Measurements from ENCODE around the gene C20orf173. TPM values are rescaled to one million over a fixed set of nuclear protein-coding genes. Genes with fewer than 3 reads are reported as not detected.
A peak's percentile ranks its signal among the peaks of the same experiment; 100 is the strongest.

The C20orf173 gene
- total and polyA plus RNA-seq, 2 of the 13 experiments (the other 11 are each of a cell fraction or from before 2014, with no cell fraction given) = not detected

DNA sequence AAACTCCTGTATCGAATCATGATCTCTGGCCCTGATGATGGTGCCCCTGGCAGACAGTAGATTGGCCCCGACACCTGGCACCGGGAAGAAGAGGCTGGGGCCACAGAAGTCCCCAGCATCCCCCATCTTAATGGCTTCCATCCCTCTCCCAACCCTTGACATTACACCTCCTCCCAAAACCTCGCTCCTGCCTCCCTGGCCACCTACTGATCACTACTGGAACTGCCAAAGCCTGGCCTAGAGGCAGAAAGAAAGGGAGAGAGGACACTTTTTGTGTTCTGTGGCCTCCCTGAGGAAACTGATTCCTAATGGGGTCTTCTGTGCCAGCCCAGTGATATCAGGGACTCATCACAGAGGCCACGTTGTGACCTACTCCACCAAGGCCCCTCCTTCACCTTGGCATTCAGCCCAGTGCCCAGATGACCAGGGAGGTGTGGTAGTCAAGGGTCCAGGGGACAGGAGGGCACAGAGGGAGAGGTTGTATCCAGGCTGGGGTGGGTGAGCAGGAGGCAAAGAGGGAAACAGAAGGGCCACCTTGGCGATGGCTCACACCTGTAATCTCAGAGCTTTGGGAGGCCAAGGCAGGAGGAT, 6.1 kb downstream of the C20orf173 start (continued):
- TF ChIP-seq TEAD3 (CRISPR knock-in tag; optimal IDR thresholded peaks at IDR 0.05; ENCODE audit: borderline replicate concordance) (no peak), CTCF (CRISPR knock-in tag; IDR thresholded peaks at IDR 0.05) (peak; percentile 76), NR1H2 (CRISPR knock-in tag; IDR thresholded peaks at IDR 0.05; ENCODE audit: borderline replicate concordance, low read depth) (0 out of 2 replicates have a peak, but pooled peaks have one; percentile 33), RAD21 (CRISPR knock-in tag; IDR thresholded peaks at IDR 0.05) (peak; percentile 49), GLI4 (CRISPR knock-in tag; IDR thresholded peaks at IDR 0.05; ENCODE audit: borderline replicate concordance) (0 out of 2 replicates have a peak, but pooled peaks have one; percentile 46), GABPB1 (CRISPR knock-in tag; IDR thresholded peaks at IDR 0.05) (0 out of 2 replicates have a peak, but pooled peaks have one; percentile 4), MYC (CRISPR knock-in tag; IDR thresholded peaks at IDR 0.05; ENCODE audit: borderline replicate concordance) (peak; percentile 27; the same call in 1 of the 2 replicates), RFX3 (CRISPR knock-in tag; IDR thresholded peaks at IDR 0.05) (no peak), LBX2 (CRISPR knock-in tag; IDR thresholded peaks at IDR 0.05; ENCODE audit: borderline replicate concordance) (0 out of 2 replicates have a peak, but pooled peaks have one; percentile 45), SP5 (CRISPR knock-in tag; IDR thresholded peaks at IDR 0.05; ENCODE audit: borderline replicate concordance, low read depth) (0 out of 2 replicates have a peak, but pooled peaks have one; percentile 13), ZNF574 (CRISPR knock-in tag; IDR thresholded peaks at IDR 0.05) (0 out of 2 replicates have a peak, but pooled peaks have one; percentile 10), ZNF614 (CRISPR knock-in tag; IDR thresholded peaks at IDR 0.05; ENCODE audit: borderline replicate concordance) (no peak), SALL1 (CRISPR knock-in tag; IDR thresholded peaks at IDR 0.05) (peak; percentile 33; the same call in 1 of the 2 replicates), ZFP1 (CRISPR knock-in tag; IDR thresholded peaks at IDR 0.05) (no peak), ZNF274 (CRISPR knock-in tag; IDR thresholded peaks at IDR 0.05) (peak; percentile 45; the same call in 1 of the 2 replicates), STAG1 (CRISPR knock-in tag; IDR thresholded peaks at IDR 0.05) (peak; percentile 61)
- TF ChIP-seq, protein P1, sequence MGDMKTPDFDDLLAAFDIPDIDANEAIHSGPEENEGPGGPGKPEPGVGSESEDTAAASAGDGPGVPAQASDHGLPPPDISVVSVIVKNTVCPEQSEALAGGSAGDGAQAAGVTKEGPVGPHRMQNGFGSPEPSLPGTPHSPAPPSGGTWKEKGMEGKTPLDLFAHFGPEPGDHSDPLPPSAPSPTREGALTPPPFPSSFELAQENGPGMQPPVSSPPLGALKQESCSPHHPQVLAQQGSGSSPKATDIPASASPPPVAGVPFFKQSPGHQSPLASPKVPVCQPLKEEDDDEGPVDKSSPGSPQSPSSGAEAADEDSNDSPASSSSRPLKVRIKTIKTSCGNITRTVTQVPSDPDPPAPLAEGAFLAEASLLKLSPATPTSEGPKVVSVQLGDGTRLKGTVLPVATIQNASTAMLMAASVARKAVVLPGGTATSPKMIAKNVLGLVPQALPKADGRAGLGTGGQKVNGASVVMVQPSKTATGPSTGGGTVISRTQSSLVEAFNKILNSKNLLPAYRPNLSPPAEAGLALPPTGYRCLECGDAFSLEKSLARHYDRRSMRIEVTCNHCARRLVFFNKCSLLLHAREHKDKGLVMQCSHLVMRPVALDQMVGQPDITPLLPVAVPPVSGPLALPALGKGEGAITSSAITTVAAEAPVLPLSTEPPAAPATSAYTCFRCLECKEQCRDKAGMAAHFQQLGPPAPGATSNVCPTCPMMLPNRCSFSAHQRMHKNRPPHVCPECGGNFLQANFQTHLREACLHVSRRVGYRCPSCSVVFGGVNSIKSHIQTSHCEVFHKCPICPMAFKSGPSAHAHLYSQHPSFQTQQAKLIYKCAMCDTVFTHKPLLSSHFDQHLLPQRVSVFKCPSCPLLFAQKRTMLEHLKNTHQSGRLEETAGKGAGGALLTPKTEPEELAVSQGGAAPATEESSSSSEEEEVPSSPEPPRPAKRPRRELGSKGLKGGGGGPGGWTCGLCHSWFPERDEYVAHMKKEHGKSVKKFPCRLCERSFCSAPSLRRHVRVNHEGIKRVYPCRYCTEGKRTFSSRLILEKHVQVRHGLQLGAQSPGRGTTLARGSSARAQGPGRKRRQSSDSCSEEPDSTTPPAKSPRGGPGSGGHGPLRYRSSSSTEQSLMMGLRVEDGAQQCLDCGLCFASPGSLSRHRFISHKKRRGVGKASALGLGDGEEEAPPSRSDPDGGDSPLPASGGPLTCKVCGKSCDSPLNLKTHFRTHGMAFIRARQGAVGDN (CRISPR knock-in tag; IDR thresholded peaks at IDR 0.05) = peak; percentile 28
- TF ChIP-seq, protein P2, sequence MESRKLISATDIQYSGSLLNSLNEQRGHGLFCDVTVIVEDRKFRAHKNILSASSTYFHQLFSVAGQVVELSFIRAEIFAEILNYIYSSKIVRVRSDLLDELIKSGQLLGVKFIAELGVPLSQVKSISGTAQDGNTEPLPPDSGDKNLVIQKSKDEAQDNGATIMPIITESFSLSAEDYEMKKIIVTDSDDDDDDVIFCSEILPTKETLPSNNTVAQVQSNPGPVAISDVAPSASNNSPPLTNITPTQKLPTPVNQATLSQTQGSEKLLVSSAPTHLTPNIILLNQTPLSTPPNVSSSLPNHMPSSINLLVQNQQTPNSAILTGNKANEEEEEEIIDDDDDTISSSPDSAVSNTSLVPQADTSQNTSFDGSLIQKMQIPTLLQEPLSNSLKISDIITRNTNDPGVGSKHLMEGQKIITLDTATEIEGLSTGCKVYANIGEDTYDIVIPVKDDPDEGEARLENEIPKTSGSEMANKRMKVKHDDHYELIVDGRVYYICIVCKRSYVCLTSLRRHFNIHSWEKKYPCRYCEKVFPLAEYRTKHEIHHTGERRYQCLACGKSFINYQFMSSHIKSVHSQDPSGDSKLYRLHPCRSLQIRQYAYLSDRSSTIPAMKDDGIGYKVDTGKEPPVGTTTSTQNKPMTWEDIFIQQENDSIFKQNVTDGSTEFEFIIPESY (CRISPR knock-in tag; IDR thresholded peaks at IDR 0.05) = 0 out of 2 replicates have a peak, but pooled peaks have one; percentile 8
